Glomerular visceral epithelial cell (primary cell): ENCODE measurements around the gene AQP6.

Source experiments
- DNase-seq: peaks from one replicate; pipeline ENCODE4 v3.0.0-alpha.2; 2016; ENCODE audit errors: extremely low spot score

Gene AQP6

DNA sequence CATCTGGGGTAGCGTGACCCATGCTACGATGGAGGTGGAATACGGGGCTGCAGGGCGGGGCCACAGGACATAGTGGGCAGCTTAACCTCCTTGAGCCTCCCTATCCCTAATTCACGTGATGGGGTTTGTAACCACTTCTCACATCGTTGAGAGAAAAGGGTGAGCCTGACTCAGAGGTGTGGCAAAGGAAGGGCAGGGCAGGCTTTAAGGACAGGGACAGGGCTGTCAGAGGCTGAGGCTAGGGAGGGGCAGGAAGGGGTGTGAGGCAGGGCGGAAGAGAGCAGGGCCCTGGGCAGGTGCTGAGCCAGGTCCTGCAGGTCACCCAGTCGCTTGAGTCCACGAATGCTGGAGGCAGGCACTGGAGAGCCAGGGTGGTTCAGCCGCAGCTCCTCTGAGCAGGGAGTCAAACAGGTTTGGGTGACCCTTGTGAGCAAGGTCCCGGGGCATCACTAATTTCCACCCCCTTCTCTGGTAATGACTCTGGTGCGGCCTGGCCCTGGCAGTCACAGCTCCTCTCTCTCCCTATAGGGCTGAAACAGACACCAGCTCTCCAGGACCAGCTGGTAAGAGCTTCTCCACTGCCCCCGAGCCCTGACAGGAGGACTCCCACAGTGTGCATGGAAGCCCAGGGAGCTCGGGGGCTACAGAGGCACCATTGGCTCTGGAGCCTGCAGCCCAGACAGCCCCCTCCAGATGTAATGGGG is 29.7 kb upstream of the AQP6 start:
- no peak for DNase-seq

DNA sequence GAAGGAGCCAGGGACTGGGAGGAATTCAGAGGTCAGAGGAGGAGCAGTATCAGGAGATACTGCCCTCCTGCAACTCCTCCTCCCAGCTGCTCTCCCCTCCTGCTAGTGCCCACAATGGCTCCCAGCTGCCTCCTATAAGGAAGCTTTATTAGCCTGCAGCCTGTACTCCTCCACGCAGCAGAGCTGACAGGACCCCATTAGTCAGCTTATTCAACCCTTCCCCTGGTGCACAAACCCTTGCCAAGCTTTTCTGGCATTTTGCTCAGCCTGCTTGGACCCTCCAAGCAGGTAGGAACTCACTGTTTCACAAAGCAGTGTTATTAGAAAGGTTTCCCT is 29.2 kb upstream of the AQP6 start:
- no peak for DNase-seq

DNA sequence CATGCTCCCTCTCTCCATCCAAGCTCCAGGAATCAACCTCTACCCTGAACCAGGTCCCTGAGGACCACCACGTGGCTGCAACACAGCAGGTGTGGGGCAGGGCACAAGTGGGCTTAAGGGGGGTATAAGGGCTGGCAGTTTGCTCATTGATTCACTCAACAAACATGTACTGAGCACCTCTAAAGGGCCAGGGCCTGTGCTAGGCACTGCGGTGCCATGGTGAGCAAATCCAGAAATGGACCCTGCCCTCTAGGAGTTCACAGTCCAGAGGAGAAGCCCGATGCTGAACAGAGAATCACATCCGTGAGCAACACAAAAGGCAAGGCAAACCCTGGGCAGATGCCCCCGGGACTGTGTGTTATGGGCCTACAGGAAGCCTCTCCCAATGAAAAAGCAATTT is 28.7 kb upstream of the AQP6 start:
- DNase-seq, result no peak

GRCh38 chr12:49944718-49945117 is 28.0 kb upstream of the AQP6 start:
- no peak for DNase-seq

DNA sequence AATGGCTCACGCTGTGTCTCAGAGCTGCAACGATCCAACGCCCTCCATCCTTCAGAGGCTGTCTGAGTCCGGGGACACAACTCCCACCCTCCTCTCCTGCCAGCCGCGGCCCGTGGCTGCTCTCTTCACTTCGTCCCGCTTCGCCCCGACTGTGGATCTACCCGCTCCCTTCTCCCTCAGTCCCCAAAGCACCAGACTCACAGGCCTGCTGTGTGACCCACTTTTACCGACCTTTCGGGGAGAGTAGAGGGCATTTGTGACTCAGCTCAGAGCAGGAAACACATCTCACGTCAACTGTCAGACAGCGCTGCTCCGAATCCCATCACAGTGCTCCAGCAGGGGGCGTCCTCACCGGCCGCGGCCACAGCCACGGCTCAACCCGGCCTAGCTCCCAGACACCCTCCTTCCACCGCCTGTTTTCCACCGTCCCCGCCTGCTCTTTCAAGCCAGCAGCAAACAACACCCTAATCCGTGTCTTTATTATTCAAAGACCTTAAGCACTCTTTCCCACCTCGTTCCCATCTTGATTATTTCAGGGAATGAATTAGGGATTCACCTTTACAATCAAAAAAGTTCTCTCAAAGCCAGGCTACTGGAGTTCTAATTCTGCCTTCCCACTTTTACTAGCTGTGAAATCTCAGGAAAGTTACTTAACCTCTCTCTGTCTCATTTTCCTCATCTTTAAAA is 27.2 kb upstream of the AQP6 start:
- DNase-seq, result peak; percentile 75

GRCh38 chr12:49946086-49946485 is 26.7 kb upstream of the AQP6 start:
- no peak for DNase-seq

DNA sequence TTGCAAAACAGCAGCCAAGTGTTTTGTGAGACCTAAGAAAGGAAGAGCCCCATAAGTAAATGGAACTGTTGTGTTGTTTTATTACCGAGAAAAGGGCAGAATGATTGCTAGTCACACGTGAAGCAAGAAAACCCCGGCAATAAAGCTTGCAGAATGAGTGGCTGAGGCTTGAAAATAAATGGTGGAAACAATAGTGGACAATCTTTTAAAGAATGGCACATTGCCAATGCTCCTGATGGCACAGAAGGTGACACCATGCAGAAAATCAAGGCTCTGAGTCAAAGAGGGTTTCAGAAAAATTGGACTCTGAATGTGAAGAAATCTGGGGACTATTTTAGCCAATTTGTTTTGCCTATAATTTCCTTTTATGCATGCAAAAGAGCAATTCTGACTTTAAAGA is 26.2 kb upstream of the AQP6 start:
- no peak for DNase-seq

GRCh38 chr12:49947593-49948226 is 25.0 kb upstream of the AQP6 start:
- no peak for DNase-seq

- DNase-seq, result no peak
Measured at GRCh38 chr12:49948866-49949845, 23.6 kb upstream of the AQP6 start.

- DNase-seq, result no peak
Measured at GRCh38 chr12:49949866-49950265, 22.9 kb upstream of the AQP6 start.

- no peak for DNase-seq
Measured at GRCh38 chr12:49950273-49951251, 22.2 kb upstream of the AQP6 start, which contains the start of gene AQP2. Gene AQP2, plus strand, starts transcription at chr12:49950737. Its CDS starts 94 bp downstream, at chr12:49950831.

DNA sequence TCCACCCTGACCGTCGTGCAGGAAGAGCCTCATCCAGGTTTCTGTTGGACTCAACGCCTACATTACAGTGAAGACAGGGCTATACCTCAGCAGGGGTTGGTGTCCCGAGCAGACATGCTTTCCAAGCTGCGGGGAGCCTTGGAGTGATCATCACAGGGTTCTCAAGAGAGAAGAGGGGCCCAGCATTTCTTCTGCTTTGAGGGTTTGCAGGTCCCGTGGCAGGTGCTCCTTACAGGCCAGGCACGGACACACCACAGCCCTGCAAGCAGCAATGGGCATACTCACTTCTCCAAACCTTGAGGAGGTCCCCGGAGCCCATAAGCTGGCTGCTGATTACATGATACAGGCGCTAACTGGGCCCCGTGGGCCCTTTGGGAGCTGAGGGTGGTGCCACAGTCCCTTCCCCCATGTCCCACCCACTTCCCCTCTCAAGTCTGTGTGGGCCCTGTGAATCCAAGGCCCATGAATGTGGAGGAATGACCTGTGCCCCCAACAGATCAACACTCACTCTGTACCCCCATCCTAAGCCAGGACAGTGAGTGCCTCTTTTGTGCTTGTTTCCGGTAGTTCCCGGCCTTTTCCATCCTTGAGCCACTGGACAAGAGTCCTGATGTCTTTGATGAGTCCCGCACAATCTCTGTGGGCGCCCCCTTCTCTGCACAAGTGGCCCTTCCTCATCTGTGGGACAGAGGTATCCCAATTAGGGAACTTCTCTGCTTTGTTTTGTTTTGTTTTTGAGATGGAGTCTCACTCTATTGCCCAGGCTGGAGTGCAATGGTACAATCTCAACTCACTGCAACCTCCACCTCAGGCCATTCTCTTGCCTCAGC is 21.1 kb upstream of the AQP6 start:
- no peak for DNase-seq

- DNase-seq, result no peak
Measured at GRCh38 chr12:49952391-49953055, 20.2 kb upstream of the AQP6 start.

GRCh38 chr12:49953151-49953550 is 19.6 kb upstream of the AQP6 start:
- no peak for DNase-seq

- no peak for DNase-seq
Measured at GRCh38 chr12:49953961-49954846, 18.5 kb upstream of the AQP6 start.

GRCh38 chr12:49954863-49955830 is 17.6 kb upstream of the AQP6 start:
- DNase-seq, result no peak
